Measurements from ENCODE around the gene ELOF1.
"Not testable (repeated sequence)": the region's sequence is repeated elsewhere in the genome, so short reads cannot be mapped to it uniquely, and the experiment has no call there.

Gene ELOF1

DNA sequence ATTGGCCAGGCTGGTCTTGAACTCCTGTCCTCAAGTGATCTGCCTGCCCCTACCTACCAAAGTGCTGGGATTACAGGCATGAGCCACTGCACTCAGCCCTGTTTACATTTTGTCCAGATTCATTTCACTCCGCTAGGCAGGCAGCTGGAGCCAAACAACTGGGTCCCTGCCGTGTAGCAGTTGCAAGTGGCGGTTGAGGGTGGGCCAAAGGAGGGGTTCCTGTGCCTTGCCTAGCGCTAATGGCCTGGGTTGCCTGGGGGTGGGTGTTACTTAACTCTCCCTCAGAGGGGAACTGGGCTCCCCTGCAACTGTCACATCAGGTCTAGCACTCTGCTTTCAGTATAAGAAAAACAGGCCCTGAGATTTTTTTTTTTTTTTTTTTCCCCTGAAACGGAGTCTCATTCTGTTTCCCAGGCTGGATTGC lies 11.0 kb upstream of the ELOF1 start:
- in situ Hi-C loops (cut with MboI; ENCODE audit: low sequenced_read_pairs) = no loop called here

DNA sequence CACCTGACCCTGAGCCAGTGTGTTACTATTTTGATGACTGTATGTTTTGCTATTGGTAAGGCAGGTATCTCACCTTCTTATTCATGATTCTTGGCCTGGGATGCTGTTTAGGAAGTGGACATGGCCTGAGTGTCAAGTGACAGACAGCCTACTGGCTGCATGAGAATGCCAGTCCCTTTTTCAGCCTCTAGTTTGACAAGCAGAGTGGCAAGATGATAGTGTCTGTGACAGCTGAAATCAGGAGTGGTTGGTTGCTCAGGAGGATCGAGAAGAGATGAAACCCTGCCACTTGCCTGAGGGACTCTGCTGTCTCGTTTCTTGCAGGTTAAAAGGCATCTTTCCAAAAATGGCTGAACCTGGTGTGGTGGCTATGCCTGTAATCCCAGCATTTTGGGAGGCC lies 7.1 kb upstream of the ELOF1 start:
- in situ Hi-C loops (cut with MboI; ENCODE audit: low sequenced_read_pairs) = no loop called here

DNA sequence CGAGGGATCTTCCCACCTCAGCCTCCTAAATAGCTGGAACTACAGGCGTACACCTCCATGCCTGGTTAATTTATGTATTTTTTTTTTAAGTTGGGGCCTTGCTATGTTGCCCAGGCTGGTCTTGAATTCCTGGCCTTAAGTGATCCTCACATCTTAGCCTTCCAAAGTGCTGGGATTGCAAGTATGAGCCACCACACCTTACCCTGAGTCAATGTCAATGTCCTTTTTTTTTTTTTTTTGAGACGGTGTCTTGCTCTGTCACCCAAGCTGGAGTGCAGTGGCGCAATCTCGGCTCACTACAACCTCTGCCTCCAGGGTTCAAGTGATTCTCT lies 6.6 kb upstream of the ELOF1 start:
- in situ Hi-C loops (cut with MboI; ENCODE audit: low sequenced_read_pairs) = not testable (repeated sequence)

DNA sequence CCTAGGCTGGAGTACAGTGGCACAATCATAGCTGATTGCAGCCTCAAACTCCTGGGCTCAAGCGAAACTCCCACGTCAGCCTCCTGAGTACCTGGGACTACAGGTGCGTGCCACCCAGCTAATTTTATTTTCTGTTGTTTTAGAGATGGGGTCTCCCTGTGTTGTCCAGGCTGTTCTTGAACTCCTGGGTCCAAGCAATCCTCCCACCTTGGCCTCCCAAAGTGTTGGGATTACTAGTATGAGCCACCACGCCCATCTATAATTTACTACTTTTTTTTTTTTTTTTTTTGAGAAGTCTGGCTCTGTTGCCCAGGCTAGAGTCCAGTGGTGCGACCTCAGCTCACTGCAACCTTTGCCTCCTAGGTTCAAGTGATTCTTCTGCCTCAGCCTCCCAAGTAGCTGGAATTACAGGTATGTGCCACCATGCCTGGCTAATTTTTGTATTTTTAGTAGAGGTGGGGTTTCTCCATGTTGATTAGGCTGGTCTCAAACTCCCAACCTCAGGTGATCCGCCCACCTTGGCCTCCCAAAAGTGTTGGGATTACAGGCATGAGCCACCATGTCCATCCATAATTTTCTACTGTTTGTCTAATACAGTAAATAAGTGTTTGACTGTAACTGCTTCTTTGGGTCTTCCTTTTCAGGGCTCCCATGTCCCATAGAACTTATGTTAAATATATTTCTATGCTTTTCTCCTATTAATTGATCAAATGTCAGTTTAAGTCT lies 5.2 kb upstream of the ELOF1 start:
- in situ Hi-C loops (cut with MboI; ENCODE audit: low sequenced_read_pairs) = not testable (repeated sequence)

- in situ Hi-C loops (cut with MboI; ENCODE audit: low sequenced_read_pairs) = no loop called here
Measured at GRCh38 chr19:11563532-11563931, 4.5 kb upstream of the ELOF1 start.

DNA sequence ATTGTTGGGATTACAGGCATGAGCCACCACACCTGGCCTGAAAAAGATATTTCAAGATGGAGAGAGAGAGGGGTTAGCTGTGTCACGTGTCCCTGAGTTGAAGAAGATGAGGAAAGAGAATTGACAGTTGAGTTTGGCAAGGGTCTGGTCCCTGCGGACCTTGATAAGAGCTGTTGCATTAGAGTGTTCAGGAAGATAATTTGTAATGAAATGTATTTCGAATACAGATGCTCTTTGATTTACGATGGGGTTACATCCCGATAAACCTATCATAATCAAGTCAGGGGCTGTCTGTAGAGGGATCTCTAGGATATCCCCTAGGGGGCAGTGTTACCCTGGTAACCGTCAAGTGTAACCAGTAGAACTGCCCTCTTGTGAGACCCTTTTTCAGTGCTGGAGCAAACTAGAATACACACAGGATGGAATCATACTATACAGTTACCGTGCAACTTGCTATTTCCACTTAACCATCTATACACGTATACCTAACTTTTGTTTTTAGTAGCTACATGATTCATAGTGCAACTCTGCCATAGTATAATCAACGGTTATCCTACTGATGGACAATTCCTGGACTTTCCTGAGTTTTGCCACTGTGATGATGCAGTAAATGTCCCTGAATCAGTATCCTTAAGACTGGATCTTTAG lies 1.5 kb upstream of the ELOF1 start:
- in situ Hi-C loops (cut with MboI; ENCODE audit: low sequenced_read_pairs) = no loop called here

GRCh38 chr19:11556634-11557420 lies 2.2 kb downstream of the ELOF1 start:
- in situ Hi-C loops (cut with MboI; ENCODE audit: low sequenced_read_pairs) = no loop called here

GRCh38 chr19:11555246-11555645 lies 3.8 kb downstream of the ELOF1 start:
- in situ Hi-C loops (cut with MboI; ENCODE audit: low sequenced_read_pairs) = no loop called here

DNA sequence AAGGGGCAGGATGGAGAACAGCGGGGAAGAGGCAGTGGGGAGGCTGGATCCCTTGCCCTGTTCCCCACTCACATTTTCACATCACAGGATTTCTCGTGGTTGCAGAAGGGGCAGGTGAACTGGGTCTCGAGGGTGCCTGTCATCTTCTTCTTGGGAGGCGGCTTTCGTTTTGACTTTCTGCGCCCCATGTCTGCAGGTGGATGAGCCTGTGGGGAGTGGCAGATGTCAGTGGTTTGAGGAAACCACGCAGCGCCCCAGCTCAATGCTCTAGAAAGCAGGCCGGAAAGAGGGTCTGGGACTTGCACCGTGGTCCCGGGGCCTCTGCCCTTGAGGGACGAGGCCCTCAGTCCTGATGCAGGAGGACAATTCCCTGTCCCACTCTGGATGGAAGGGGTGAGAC lies 4.9 kb downstream of the ELOF1 start:
- in situ Hi-C loops (cut with MboI; ENCODE audit: low sequenced_read_pairs) = no loop called here

GRCh38 chr19:11552666-11553372 lies 6.2 kb downstream of the ELOF1 start:
- in situ Hi-C loops (cut with MboI; ENCODE audit: low sequenced_read_pairs) = no loop called here

GRCh38 chr19:11551603-11552235 lies 7.3 kb downstream of the ELOF1 start:
- in situ Hi-C loops (cut with MboI; ENCODE audit: low sequenced_read_pairs) = no loop called here

DNA sequence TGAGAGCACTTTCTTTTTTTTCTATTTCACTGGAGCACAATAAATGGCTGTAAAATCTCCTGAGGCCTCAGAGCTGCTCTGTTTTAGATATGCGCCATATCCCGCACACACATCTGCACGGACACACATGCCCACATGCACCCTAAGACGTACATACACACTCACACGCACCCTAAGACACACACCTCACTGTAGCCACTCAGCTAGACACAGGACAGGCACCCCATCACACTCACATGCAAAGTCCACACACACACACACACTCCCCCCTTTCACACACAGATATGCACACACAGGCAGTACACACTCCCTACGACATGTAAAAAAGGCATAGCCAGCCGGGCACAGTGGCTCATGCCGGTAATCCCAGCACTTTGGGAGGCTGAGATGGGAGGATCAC lies 8.8 kb downstream of the ELOF1 start:
- in situ Hi-C loops (cut with MboI; ENCODE audit: low sequenced_read_pairs) = no loop called here

DNA sequence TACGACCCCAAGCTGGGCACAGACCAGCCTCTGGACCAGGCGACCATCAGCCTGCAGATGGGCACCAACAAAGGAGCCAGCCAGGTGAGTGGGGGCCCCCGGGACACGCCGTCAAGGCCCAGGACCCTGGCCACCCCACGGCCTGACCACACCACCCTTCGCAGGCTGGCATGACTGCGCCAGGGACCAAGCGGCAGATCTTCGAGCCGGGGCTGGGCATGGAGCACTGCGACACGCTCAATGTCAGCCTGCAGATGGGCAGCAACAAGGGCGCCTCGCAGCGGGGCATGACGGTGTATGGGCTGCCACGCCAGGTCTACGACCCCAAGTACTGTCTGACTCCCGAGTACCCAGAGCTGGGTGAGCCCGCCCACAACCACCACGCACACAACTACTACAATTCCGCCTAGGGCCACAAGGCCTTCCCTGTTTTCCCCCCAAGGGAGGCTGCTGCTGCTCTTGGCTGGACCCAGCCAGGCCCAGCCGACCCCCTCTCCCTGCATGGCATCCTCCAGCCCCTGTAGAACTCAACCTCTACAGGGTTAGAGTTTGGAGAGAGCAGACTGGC lies 9.6 kb downstream of the ELOF1 start:
- in situ Hi-C loops (cut with MboI; ENCODE audit: low sequenced_read_pairs) = no loop called here

DNA sequence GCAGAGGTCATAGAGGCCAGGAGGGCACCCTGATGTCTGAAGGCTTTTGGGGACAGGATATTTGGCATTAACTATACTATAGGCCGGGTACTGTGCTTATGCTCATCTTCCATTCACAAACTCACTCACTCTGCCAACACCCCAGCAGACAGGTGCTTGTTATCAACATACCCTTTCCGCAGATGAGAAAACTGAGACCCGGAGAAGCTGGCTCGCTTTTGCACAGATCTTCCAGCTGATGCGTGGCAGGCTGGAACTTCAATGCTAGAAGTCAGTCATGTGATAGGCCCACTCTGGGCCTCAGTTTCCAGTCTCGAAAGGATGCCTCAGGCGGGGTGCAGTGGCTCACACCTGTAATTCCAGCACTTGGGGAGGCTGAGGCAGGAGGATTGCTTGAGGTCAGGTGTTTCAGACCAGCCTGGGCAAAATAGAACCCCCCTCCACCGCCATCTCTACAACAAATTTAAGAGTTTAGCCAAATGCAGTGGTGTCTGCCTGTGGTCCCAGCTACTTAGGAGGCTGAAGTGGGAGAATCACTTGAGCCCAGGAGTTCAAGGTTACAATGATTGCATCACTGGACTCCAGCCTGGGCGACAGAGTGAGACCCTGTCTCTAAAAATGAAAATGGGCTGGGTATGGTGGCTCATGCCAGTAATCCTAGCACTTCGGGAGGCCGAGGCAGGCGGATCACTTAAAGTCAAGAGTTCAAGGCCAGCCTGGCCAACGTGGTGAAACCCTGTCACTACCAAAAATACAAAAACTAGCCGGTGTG lies 10.9 kb downstream of the ELOF1 start:
- in situ Hi-C loops (cut with MboI; ENCODE audit: low sequenced_read_pairs) = no loop called here

DNA sequence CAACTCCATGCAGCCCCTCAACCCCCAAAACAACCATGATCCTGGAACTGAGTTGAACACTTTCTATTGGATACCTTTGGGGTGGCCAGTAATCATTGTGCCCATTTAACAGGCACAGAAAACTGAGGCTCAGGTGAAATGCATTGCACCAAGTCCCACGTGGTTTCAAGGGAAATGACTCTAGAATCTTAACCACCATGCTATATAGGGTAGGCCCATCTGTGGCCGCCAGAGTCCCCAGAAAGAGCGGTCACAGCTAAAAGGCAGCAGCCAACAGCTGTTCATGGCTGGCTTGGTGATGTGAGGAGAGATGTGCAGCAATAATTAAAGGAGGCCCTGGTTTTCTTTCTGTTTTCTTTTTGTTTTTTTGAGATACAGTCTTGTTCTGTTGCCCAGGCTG lies 17.8 kb downstream of the ELOF1 start:
- in situ Hi-C loops (cut with MboI; ENCODE audit: low sequenced_read_pairs) = no loop called here

GRCh38 chr19:11540645-11541044 lies 18.4 kb downstream of the ELOF1 start:
- in situ Hi-C loops (cut with MboI; ENCODE audit: low sequenced_read_pairs) = no loop called here

DNA sequence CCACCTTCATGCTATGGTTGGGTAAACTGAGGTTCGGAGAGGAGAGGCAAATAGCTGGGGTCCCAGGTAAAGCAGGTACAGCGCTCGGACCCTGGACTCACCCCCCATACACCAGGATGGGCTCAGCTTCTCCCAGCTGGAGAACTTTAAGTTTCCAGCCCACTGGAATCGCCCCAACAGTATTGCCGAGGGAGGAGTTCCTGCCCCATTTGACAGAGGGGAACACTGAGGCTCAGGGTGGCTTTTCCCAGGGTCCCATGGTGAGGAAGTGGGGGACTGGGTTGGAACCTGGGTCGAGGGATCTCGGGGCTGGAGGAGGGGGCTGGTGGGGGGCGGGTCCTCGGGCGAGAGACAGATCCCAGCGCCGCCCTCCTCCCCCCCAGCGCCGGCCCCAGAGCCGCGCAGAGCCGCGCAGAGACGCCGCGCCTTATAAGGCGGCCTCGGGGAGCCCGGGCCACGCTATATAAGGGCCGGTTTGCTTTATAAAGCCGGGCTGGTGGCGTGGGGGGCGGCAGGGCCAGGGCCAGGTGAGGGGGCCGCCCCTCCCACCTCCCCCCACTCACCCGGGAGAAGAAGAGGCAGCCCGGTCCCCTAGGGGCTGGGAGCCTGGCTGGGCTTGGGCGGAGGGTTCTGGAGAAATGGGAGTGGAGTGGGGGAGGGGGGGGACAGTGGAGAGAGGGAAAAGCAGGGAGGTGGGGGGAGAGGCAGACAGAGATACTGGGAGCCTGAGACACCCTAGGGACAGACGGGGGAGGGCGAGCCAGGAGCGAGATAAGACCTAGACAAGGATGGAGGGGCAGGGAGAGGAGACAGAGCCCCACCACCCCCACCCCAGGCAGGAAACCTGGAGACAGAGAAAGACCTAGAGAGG lies 19.3 kb downstream of the ELOF1 start:
- in situ Hi-C loops (cut with MboI; ENCODE audit: low sequenced_read_pairs) = no loop called here

- in situ Hi-C loops (cut with MboI; ENCODE audit: low sequenced_read_pairs) = no loop called here
Measured at GRCh38 chr19:11538232-11539036, 20.6 kb downstream of the ELOF1 start, which contains the start of gene CNN1. TSS of gene CNN1 (plus strand) at chr19:11538851. CDS start at chr19:11538928, 77 bp downstream.

Measured in HL-60/S4 treated with retinoic acid at 250 ng/mL for 4 days and 3 days (cell line).